SIG-M5 treated with dmso at 0.1 percent for 504 hours (cell line): Measurements from ENCODE around the gene NEUROG1.
"Not testable (repeated sequence)": the region's sequence is repeated elsewhere in the genome, so short reads cannot be mapped to it uniquely, and the experiment has no call there.

Source experiments
- DNase-seq: peaks from one replicate; lab custom pipeline; 2025; ENCODE audit not compliant: unreplicated experiment; lab: John Stamatoyannopoulos, UW

The NEUROG1 gene

GRCh38 chr5:135497971-135498636, 37.7 kb downstream of the NEUROG1 start:
- no peak for DNase-seq

DNA sequence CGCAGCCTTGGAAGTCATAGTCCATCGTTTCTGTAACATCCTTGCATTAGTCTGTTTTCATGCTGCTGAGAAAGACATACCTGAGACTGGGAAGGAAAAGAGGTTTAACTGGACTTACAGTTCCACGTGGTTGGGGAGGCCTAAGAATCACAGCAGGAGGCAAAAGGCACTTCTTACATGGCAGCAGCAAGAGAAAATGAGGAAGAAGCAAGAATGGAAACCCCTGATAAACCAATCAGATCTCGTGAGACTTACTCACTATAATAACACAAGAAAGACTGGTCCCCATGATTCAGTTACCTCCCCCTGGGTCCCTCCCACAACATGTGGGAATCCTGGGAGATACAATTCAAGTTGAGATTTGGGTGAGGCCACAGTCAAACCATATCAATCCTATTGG, 40.2 kb downstream of the NEUROG1 start:
- DNase-seq = not testable (repeated sequence)

DNA sequence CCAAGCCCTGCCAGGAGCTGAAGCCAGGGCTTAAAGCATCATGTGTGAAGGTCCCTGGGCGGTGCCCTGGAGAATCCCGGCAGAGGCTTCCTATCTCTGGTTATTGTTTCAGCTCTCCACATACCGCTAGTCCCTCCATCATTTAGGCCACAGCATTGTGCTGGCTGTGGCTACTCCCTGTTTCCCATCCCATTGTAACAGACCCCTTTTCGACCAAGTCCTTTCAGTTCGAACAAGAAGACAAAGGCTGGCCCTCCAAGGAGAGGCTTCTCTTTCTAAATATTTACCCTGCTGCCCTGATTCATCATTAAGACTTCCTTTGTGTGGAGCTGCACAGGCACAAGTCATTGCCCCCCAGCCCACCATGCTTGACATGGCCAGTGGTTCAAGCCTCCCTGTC, 41.6 kb downstream of the NEUROG1 start:
- DNase-seq = no peak

GRCh38 chr5:135493406-135494180, 42.2 kb downstream of the NEUROG1 start:
- peak; percentile 85 for DNase-seq

GRCh38 chr5:135492319-135492626, 43.5 kb downstream of the NEUROG1 start:
- DNase-seq = peak; percentile 68

GRCh38 chr5:135491552-135492318, 44.0 kb downstream of the NEUROG1 start:
- DNase-seq = no peak

DNA sequence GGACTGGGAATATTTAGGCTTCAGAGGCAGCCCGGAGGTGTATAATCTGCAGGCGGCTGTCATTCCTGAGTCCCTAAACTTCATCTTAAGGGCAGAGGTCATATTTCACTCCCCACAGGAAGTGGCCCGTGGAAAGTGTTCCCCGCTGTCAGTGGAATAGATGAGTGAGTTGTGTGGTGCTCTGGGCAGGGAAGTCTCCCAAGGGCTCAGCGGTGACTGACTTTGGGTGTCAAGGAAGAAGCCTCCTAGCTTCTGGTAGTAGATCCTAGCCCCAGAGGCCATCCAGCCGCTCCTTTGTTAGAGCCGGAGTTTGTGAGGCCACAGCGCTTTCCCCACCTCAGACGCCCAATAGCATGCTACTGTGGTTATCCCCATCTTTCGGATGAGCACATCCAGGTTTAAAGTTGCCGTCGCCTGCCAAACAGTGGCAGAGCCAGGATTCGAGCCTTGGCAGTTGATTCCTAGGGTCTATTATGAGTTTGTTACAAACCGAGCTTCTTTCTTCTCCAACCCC, 44.7 kb downstream of the NEUROG1 start:
- DNase-seq = no peak

- no peak for DNase-seq
Observed at GRCh38 chr5:135490245-135491037, 45.3 kb downstream of the NEUROG1 start.

DNA sequence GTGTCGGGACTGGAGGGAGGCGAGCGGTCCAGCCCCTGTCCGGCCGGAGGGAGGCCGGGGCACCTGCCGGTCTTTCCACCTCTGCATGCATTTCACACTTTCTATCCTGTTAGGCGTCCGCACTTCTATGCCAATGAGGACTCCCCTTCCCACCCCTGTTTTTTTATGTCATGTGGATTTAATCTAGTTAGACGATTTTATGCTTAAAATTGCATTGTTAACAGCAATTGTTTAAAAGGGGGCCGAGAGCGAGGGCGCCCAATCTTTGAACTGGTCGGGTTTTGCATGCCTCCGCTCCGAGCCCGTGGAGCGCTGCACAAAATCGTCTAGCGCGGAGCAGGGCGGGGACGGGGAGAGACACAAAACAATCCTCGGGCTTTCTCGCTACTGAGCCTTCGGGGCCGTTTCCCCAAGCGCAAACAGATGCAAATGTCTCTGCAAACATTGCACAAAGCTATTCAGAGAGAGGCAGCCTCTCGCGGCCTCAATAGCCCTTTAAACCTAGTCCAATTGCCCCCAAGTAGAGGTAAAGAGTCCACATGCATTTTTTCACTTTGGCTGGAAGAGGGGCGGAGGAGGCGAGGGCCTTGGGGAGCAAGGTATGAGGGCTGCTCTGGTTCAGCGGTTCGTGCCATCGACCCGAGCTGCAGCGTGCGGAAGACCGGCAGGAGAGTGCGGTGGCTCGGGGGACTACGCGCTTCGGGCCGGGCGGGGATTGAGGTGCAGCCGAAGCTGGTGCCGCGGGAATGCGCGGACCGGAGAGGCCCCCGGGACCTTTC, 46.1 kb downstream of the NEUROG1 start:
- no peak for DNase-seq

GRCh38 chr5:135488727-135489465, 46.9 kb downstream of the NEUROG1 start:
- no peak for DNase-seq

GRCh38 chr5:135487839-135488514, 47.8 kb downstream of the NEUROG1 start:
- DNase-seq = no peak

- DNase-seq = no peak
Observed at GRCh38 chr5:135487037-135487395, 48.7 kb downstream of the NEUROG1 start.

DNA sequence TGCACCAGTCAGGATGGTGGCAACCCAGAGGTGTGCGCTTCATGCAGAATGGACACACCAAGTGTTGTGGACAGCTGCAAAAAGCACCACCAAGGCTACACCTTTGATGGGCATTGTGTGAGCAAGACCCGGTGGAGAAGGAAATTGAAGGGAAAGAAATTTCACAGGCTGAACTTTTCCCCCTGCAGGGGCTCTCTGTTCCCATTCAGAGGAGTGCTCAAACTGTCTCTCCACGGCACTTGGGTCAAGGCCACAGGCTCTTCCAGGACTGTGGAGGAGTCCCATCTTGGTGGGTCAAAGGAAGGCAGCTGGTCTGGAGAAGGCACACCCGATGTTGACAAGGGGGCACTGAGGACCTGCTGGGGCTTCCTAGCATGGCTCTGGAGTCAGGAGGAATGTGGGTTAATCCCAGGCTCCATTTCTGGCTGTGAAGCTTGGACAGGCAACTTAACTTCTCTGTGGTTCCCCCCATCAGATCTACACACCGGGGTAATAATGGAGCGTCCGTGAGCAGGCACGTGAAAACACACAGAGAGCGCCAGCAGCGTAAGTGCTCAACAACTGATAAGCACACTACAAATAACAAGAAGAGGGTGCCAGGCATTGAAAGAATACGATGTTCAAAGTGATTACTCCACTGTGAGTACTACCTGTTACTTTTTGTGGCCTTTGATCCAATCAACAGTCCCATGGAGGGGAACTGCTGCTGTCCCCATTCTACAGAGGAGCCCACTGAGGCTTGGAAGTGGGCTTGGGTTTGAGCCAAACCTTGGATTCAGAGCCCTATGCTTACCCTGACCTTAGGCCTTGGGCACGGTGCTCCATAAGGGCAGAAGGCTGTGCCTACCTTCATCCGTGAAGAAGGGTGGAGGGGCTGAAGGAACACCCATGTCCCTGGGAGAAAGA, 49.4 kb downstream of the NEUROG1 start:
- no peak for DNase-seq

DNA sequence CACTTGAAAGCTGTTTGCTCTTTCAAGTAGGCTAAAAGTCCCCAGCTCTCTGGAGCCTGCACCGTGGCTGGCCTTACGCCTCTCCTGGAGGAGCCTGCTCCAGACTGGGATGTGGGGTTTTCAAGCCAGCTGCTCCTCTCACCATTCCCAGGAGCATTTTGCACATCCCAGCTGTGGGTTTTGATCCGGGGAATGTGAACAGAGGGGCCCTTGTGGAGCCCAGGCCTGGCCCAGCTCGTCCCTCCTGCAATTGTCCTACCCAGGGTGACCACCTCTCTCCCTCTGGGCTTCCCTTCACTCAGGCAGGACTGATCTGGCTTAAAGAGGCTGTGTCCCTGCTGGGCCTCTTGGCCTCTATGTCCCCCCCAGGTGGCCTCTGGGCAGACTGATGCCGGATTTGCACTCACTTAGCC, 51.1 kb downstream of the NEUROG1 start:
- DNase-seq = no peak
